Stimulated activated CD8-positive, alpha-beta memory T cell treated with anti-CD3 and anti-CD28 coated beads, Interleukin-4, amount 100 ng/mL, for 4 hours (primary cell): ENCODE data around the gene FOXN1.
"Not testable (repeated sequence)": the region's sequence is repeated elsewhere in the genome, so short reads cannot be mapped to it uniquely, and the experiment has no call there.

Source experiments
- DNase-seq, 2 donors: peaks; one replicate each; pipeline ENCODE4 v3.0.0-alpha.2; 2020; ENCODE audit warnings: low read depth in 2 of 2, low spot score in 1 of 2

The FOXN1 gene

DNA sequence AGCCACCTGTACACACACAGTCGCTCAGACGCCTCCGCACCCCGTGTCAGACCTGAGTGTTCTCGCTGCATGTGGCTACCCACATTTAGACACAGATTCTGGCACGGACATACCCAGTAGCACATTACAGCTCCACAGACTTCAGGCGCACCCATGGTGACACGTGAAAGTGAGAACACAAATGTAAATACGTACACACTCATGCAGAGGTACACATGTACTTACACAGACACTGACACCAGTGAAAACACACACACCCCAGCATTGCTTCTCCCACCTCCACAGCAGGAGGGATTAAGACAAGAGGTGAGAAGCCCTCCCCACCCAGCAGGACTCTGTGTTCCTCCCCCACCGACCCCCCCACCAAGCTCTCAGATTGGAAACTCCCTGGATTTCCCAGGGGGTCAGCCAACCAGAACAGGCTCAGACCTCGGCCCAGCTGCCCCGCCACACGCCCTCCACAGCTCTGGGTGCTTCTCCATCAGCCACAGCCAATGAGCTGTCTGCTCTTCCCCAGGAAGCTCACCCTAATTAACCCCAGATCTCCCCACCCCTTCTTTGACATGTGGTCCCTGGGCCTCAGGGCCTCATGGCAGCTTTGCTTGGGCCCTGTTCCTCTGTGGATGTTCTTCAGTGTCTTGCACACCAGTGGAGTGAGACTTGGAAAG lies 5.3 kb upstream of the FOXN1 start:
- no peak for DNase-seq

DNA sequence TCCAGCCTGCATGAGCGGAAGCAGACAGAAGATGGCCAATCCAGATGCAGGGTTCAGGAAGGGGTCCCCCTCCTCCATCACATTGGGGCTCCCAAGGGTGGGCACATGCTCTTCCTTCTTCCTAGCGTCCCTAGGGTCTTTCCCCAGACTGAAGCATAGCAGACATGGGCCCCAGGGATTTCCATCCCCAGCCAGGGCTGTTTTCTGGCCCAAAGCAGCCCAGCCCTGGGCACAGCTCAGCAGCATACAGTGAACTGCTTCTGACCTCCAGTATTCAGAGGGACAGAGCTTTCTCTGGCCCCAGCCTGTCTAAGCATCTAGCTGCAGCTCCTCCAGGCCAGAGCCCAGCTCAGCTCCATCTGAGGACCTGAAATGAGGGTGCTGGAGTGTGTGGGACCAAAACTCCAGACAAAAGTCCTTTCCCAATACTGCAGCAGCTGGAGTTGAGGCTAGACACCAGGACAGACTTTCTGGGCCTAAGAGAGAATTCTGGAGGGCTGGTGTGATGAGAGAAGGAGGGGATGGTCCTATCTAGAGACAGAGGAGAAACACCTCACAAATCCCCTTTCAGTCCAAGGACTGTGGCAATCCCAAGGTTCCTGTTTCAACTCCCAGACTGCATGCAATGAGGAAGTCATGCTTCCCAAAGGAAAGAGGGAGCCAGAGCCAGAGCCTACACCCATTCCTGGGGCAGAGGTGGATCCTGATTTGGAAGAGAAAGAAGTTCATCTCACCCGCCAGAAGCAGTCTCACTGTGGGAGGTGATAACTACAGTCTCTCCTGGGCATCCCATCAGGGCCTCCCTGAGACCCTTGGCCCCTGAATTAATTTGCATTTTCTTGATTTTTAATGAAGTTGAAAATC lies 4.5 kb upstream of the FOXN1 start:
- no peak for DNase-seq

- no peak for DNase-seq
Observed at GRCh38 chr17:28503420-28503819, 2.7 kb upstream of the FOXN1 start.

GRCh38 chr17:28506763-28507487 lies 777 bp downstream of the FOXN1 start:
- DNase-seq, result no peak

- no peak for DNase-seq
Observed at GRCh38 chr17:28507567-28508203, 1.5 kb downstream of the FOXN1 start.

GRCh38 chr17:28508211-28508724 lies 2.1 kb downstream of the FOXN1 start:
- DNase-seq, result no peak

- no peak for DNase-seq
Observed at GRCh38 chr17:28509789-28510188, 3.6 kb downstream of the FOXN1 start.

DNA sequence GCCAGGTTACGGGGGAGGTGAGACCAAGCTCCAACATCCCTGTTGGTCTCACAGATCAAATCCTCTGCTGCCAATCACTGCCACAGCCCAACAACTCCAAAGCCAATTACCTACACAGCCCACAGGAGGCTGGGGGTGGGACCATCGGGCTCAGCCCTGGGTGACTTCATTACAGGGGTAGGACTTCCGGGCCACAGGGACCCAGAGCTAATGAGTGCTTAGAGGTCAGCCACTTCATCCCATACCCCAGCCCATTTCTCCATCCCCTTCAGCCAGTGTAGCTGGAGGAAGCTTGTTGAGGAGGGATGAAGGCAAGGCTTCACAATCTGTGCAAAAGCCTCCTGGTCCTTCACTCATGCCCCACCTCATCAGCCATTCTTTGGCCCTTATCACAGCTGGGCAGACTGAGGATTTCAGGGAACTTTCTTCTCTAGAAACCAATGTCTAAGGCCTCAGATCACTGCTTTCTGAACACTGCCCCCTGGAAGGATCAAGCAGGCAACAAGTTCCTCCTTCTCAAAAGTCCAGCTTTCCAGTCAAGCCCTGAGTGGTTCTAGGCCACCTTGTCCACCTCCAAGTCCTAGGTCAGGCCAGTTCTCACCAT lies 5.8 kb downstream of the FOXN1 start:
- no peak for DNase-seq

GRCh38 chr17:28513476-28513875 lies 7.3 kb downstream of the FOXN1 start:
- no peak for DNase-seq

DNA sequence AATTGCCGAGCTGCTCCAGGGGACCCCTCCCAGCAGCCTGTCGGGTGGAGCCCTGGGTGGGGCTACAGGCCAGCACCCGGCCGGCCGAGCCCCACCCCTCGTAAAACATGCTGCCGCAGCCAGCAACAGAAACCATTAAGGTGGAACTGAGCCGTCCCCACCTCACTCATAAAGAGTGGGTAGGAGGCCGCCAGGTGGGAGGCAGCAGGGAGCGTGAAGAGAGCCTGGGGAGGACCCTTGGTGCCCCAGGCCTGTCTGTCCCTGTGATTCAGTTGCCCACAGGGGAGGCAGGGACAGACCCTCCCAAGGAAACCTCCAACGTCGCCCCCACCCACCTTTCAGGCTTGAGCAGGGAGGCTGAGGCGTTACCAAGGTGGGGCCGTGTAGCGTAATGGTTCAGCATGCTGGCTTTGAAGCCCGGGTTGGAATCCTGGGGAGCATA lies 8.4 kb downstream of the FOXN1 start:
- DNase-seq, result no peak

GRCh38 chr17:28515518-28515917 lies 9.4 kb downstream of the FOXN1 start:
- DNase-seq, result no peak

DNA sequence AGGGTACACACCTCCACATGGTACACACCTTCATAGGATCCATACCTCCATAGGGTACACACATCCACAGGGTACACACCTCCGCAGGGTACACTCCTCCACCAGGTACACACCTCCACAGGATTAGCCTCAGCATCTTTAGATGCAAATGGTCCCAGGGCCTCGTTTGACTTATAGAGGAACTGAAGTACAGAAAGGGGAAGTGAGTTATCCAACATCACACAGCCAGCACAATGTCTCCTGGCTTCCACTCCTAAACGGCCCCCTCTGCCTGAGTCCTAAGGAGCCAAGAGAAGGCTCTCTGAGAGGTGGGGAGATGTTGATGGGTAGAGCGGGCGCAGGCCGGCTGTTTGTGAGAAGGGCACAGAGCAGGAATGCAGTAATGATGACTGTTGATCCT lies 12.0 kb downstream of the FOXN1 start:
- DNase-seq, result no peak

- no peak for DNase-seq
Observed at GRCh38 chr17:28518578-28518977, 12.4 kb downstream of the FOXN1 start.

GRCh38 chr17:28519236-28519635 lies 13.1 kb downstream of the FOXN1 start:
- DNase-seq, result no peak

- no peak for DNase-seq
Observed at GRCh38 chr17:28520687-28521086, 14.5 kb downstream of the FOXN1 start.

DNA sequence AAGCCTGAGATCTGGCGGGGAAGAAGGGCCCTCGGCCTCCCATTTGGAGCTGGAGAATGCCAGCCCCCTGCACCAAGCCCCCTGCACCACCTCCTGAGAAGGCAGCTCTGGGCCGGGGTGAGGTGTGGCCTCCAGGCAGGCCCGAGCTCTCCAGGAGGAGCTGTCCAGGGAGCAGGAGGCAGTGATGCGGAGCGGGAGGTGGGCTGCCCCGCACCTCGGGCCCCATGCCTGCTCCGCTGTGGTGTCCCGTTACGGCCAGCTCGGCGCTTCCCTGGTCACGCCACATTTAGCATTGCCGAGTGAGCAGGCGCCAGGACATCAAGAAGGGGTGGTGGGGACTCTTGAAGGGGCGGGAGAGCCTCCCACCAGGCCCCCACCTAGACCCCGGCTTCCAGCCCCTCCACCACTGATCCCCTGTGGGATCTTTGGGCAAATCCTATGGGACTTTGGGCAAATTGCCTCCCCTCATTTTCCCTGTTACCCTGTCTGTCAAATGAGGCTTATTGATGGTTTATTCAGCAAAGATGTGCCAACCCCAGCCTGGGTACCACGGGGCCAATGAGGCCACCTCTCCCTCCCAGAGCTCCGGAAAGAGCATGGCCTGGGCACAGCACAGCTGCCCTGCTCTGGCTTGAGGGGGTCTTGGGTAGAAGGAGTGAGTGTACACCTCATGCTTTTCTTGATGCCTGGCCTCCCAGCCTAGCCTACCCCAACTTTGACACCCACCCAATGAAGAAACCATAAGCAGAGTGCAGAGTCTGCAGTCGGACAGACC lies 15.3 kb downstream of the FOXN1 start:
- DNase-seq, result no peak

DNA sequence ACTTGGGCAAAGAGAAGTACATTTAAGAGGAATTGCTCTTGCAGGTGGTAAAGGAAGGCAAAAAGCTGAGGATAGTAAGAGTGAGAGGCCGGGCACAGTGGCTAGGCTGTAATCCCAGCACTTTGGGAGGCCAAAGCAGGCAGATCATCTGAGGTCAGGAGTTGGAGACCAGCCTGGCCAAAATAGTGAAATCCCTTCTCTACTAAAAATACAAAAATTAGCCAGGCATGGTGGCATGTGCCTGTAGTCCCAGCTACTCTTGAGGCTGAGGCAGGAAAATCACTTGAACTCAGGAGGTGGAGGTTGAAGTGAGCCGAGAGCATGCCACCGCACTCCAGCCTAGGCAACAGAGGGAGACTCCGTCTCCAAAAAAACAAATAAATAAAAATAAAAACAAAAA lies 16.1 kb downstream of the FOXN1 start:
- not testable (repeated sequence) for DNase-seq

DNA sequence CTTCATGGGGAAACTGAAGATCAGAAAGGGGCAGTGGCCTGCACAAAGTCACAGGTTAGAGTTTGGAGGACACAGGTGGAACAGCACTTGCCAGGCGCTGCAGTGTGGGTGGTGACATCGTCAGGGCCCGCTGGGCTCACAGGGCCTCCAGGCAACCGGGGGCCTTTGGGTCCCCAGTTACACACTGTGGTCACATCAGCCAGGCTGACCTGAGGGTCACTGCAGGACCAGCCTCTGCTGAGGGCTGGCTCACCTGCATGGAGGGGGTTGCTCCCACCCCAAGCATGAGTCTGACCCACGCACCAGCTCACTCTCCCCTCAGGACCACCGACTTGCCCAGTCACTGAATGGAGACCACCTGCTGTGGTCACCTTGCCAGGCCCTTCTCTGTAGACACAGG lies 17.0 kb downstream of the FOXN1 start:
- DNase-seq, result no peak

DNA sequence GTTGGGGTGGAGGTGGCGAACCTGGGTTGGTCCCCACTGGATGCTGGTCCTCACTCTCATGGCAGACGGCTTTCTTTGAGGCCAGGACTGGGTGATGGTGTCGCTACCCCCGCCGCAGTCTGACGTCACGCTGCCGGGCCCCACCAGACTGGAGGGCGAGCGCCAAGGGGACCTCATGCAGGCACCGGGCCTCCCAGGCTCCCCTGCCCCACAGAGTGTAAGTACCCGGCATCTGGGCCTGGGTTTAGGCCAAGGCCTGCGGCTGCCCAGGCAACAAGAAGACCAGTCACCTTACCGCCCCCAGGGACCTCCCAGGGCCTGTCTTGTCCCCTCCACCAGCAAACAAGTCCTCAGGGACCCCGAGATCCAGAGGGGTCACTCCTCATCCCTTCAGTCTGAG lies 17.7 kb downstream of the FOXN1 start:
- DNase-seq, result no peak
